HG03060 (cell line): ENCODE data around the gene INSYN1.
"Not testable (repeated sequence)": the region's sequence is repeated elsewhere in the genome, so short reads cannot be mapped to it uniquely, and the experiment has no call there.

ENCODE experiments used
- ATAC-seq: cut with Tn5 transposase; IDR thresholded peaks from one replicate; pipeline ENCODE4 v1.9.1; 2021; ENCODE audit warnings: low read depth, moderate number of reproducible peaks; ENCODE audit not compliant: unreplicated experiment

Gene INSYN1

GRCh38 chr15:73753250-73754130, at the start of gene INSYN1:
INSYN1 (minus strand) TSS chr15:73753351; CDS start chr15:73751130, 2,221 bp downstream.
- ATAC-seq = no peak

- ATAC-seq = no peak
These were observed 49.4 kb upstream of the INSYN1 start for GRCh38 chr15:73802431-73803041.

GRCh38 chr15:73800662-73801345, 47.7 kb upstream of the INSYN1 start:
- ATAC-seq = no peak

GRCh38 chr15:73799466-73799865, 46.3 kb upstream of the INSYN1 start:
- no peak for ATAC-seq

- no peak for ATAC-seq
These were observed 44.4 kb upstream of the INSYN1 start for GRCh38 chr15:73797366-73798158.

- no peak for ATAC-seq
These were observed 43.2 kb upstream of the INSYN1 start for GRCh38 chr15:73796331-73796831.

- no peak for ATAC-seq
These were observed 41.4 kb upstream of the INSYN1 start for GRCh38 chr15:73794443-73795133.

GRCh38 chr15:73792899-73793541, 39.9 kb upstream of the INSYN1 start:
- not testable (repeated sequence) for ATAC-seq

GRCh38 chr15:73792415-73792814, 39.3 kb upstream of the INSYN1 start:
- ATAC-seq = no peak

- ATAC-seq = no peak
These were observed 36.5 kb upstream of the INSYN1 start for GRCh38 chr15:73789521-73790240.

GRCh38 chr15:73787621-73788020, 34.5 kb upstream of the INSYN1 start:
- ATAC-seq = no peak

- ATAC-seq = no peak
These were observed 33.4 kb upstream of the INSYN1 start for GRCh38 chr15:73786538-73786937.

- ATAC-seq = not testable (repeated sequence)
These were observed 32.3 kb upstream of the INSYN1 start for GRCh38 chr15:73785256-73786014.

GRCh38 chr15:73784291-73784690, 31.1 kb upstream of the INSYN1 start:
- ATAC-seq = no peak

- no peak for ATAC-seq
These were observed 29.3 kb upstream of the INSYN1 start for GRCh38 chr15:73782344-73782959.

- ATAC-seq = no peak
These were observed 28.1 kb upstream of the INSYN1 start for GRCh38 chr15:73781038-73781925.
